ENCODE results near the gene DSCAM.

- no peak for TF ChIP-seq CTCF (IDR thresholded peaks at IDR 0.05)
- TF ChIP-seq POLR2A (IDR thresholded peaks at IDR 0.05), result no peak
These were observed 552.6 kb downstream of the DSCAM start for GRCh38 chr21:40294345-40294744.
